Lung microvascular endothelial cell (primary cell): Measurements from ENCODE around the gene SLC38A3. TPM values are rescaled to one million over a fixed set of nuclear protein-coding genes. Genes with fewer than 3 reads are reported as not detected.

Source experiments
- DNase-seq, 2 donors: peaks; one replicate each; pipeline versions ENCODE4 v3.0.0 to v3.0.0-alpha.2; 2010; ENCODE audit warnings: low read depth in 2 of 2
- total RNA-seq: library from RNA; depleted of rRNA; stranded (reverse); fragments of >200 nt; gene quantifications from 2 replicates; pipeline ENCODE4 v1.2.1, GENCODE V29; 2014

The SLC38A3 gene
- total RNA-seq, result under 0.01 TPM in 1 of 2 replicates, not detected in the other

GRCh38 chr3:50204804-50205412 lies at the start of gene SLC38A3:
Gene SLC38A3 (plus strand): TSS chr3:50205271. CDS start chr3:50214200, 8,929 bp downstream.
- DNase-seq, result peak in 1 of 2 donors; percentile 38

GRCh38 chr3:50155491-50155878 lies 49.6 kb upstream of the SLC38A3 start:
- DNase-seq, result no peak

- DNase-seq, result peak in 1 of 2 donors; percentile 37
Measured at GRCh38 chr3:50155891-50156290, 49.2 kb upstream of the SLC38A3 start.

GRCh38 chr3:50156549-50157493 lies 48.2 kb upstream of the SLC38A3 start:
- peak in 1 of 2 donors; percentile 43 for DNase-seq

- peak in 1 of 2 donors; percentile 66 for DNase-seq
Measured at GRCh38 chr3:50157827-50158529, 47.1 kb upstream of the SLC38A3 start.

- DNase-seq, result peak in 1 of 2 donors; percentile 28
Measured at GRCh38 chr3:50158530-50159146, 46.4 kb upstream of the SLC38A3 start.

GRCh38 chr3:50160561-50160983 lies 44.5 kb upstream of the SLC38A3 start:
- peak in 1 of 2 donors; percentile 46 for DNase-seq

GRCh38 chr3:50161320-50161719 lies 43.8 kb upstream of the SLC38A3 start:
- DNase-seq, result peak in 1 of 2 donors; percentile 33

GRCh38 chr3:50162034-50162883 lies 42.8 kb upstream of the SLC38A3 start:
- DNase-seq, result no peak

GRCh38 chr3:50163572-50164455 lies 41.3 kb upstream of the SLC38A3 start:
- DNase-seq, result peak in 1 of 2 donors; percentile 79

- no peak for DNase-seq
Measured at GRCh38 chr3:50164481-50164880, 40.6 kb upstream of the SLC38A3 start.

GRCh38 chr3:50164984-50165909 lies 39.8 kb upstream of the SLC38A3 start:
- peak in 1 of 2 donors; percentile 26 for DNase-seq

- DNase-seq, result peak in 1 of 2 donors; percentile 49
Measured at GRCh38 chr3:50165910-50166538, 39.0 kb upstream of the SLC38A3 start.

- peak; percentile 47 to 53 for DNase-seq
Measured at GRCh38 chr3:50166620-50167019, 38.5 kb upstream of the SLC38A3 start.

GRCh38 chr3:50167069-50167840 lies 37.8 kb upstream of the SLC38A3 start:
- peak; percentile 68 to 80 for DNase-seq

- no peak for DNase-seq
Measured at GRCh38 chr3:50167841-50168209, 37.2 kb upstream of the SLC38A3 start.

GRCh38 chr3:50168388-50168787 lies 36.7 kb upstream of the SLC38A3 start:
- DNase-seq, result peak; percentile 17 to 40
